ENCODE data around the gene PDE4D. TPM values are rescaled to one million over a fixed set of nuclear protein-coding genes. Genes with fewer than 3 reads are reported as not detected.

PDE4D gene
- total and polyA plus RNA-seq, 2 of the 4 experiments (the other 2 are of a cell fraction) = 1.4 to 7.9 TPM

DNA sequence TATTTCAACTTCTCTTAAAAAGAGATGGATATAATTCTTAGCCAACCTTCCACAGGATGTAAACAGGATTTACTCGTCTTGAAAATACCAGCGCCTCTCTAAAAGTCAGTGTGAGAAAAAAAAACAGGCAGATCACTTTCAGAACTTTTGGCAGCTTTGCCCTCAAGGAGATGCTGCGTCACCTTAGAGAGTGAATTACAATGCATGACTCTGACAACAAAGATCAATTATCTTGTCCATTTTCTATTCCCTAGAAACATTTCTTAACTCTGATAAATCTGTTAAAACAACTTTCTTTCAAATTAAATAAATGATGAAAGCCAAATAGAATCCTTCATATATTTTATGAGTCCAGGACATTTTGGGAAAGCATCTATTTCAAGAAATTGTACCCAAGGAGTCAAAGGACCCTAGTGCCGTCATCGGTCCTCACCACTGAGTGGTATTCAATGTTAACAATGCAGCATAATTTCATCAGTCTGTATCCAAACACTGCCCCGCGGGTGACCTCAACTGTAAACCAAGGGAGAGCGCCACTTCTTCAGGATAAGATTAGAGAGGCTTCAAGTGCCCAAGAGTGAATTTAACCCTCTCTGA lies 536.0 kb downstream of the PDE4D start:
- Histone ChIP-seq H4K91ac (ENCODE audit: insufficient read depth, low read depth, low read length) (no peak overlapping the region), H3K79me1 (ENCODE audit: low read depth in 1 of 2, low read length in 2 of 2) (no peaks in the 10 kb centered on the region), H3K36me3 (ENCODE audit: control insufficient read depth, insufficient read depth, low read length) (no peaks in the 10 kb centered on the region), H2AK5ac (ENCODE audit: low read depth, low read length) (no peak overlapping the region), H4K20me1 (ENCODE audit: insufficient read depth, low read length) (no peaks in the 10 kb centered on the region), H4K5ac (ENCODE audit: low read depth, low read length) (no peak overlapping the region), H3K27ac (ENCODE audit: insufficient read depth, low read length) (no peak overlapping the region), H3K4me2 (ENCODE audit: low read depth, low read length) (no peak overlapping the region), H2BK120ac (ENCODE audit: low read depth, low read length) (no peak overlapping the region; the same call in 1 of the 2 replicates), H3K9me3 (ENCODE audit: control insufficient read depth, insufficient read depth, low read length) (no peaks in the 10 kb centered on the region), H3K23ac (ENCODE audit: low read depth, low read length) (no peak overlapping the region), H2BK5ac (ENCODE audit: low read depth, low read length, poor library complexity, severe bottlenecking) (no peak overlapping the region), H2AK9ac (replicated peaks; ENCODE audit: low read depth, low read length, poor library complexity) (no peak overlapping the region), H3K4me3 (ENCODE audit: insufficient read depth, low read depth, low read length) (no peak overlapping the region), H2BK20ac (ENCODE audit: low read depth, low read length) (no peak overlapping the region), H3K18ac (ENCODE audit: low read depth, low read length) (no peak overlapping the region), H3K14ac (replicated peaks; ENCODE audit: low read depth, low read length) (no peak overlapping the region), H3K9me1 (ENCODE audit: insufficient read depth, low read length) (no peaks in the 10 kb centered on the region), H4K8ac (ENCODE audit: low read depth in 2 of 2, low read length in 2 of 2) (no peak overlapping the region), H3K56ac (ENCODE audit: extremely low read depth, insufficient read depth, low read length) (no peak overlapping the region), H3K9ac (ENCODE audit: low read depth, low read length) (no peak overlapping the region), H3K4ac (ENCODE audit: low read depth, low read length) (no peak overlapping the region), H2AFZ (replicated peaks; ENCODE audit: low read length, poor library complexity) (no peak overlapping the region), H2BK15ac (ENCODE audit: low read depth, low read length) (no peak overlapping the region), H3K4me1 (ENCODE audit: control insufficient read depth, insufficient read depth, low read length) (no peaks in the 10 kb centered on the region), H3K27me3 (ENCODE audit: control insufficient read depth, insufficient read depth, low read length) (no peaks in the 10 kb centered on the region; the same call in 1 of the 2 replicates)
- no TSS peak for BruUV-seq (replicated peaks)
- 83% methylated on average over 1 of the region's 8 CpGs; no CpG with 5 or more reads in 1 of the 2 experiments for WGBS, 2 experiments (ENCODE audit: extremely low coverage in 2 of 2, insufficient read length in 1 of 2)
- dilution Hi-C loops (cut with HindIII; ENCODE audit: low sequenced_read_pairs, unreplicated experiment) (loop anchor here (25.0 kb wide), 1 partner anchor 170 kb away; no protein-coding TSS in a partner anchor), in situ Hi-C loops (cut with MboI; ENCODE audit: low sequenced_read_pairs) (loop anchor here (25.0 kb wide), 1 partner anchor 470 kb away; no protein-coding TSS in a partner anchor), intact Hi-C loops (cut with micrococcal nuclease) (no loop called here)
- ChIA-PET POLR2A (ENCODE audit: unreplicated experiment) (no interaction called here), CTCF (interaction anchor here (2.6 kb wide), 1 partner anchor 10 kb away, joined by 11 read pairs; no protein-coding TSS in a partner anchor)
- DNase-seq = peak; percentile 8
- TF ChIP-seq BHLHE40 (IDR thresholded peaks at IDR 0.05; ENCODE audit: low read depth, low read length) (no peak), RFX5 (IDR thresholded peaks at IDR 0.05; ENCODE audit: low read depth, low read length) (no peak), NFE2L2 (IDR thresholded peaks at IDR 0.05; ENCODE audit: low read depth, low read length) (no peak), POLR2A (IDR thresholded peaks at IDR 0.05; ENCODE audit: low read depth, low read length) (no peak), SMC3 (IDR thresholded peaks at IDR 0.05; ENCODE audit: low read depth, low read length) (no peak), RCOR1 (IDR thresholded peaks at IDR 0.05; ENCODE audit: insufficient replicate concordance, low read length) (no peak), MXI1 (IDR thresholded peaks at IDR 0.05; ENCODE audit: borderline replicate concordance, low read depth, low read length) (no peak), CHD1 (IDR thresholded peaks at IDR 0.05; ENCODE audit: low read depth, low read length) (no peak), FOS (IDR thresholded peaks at IDR 0.05; ENCODE audit: low read depth, low read length) (no peak)
- TF ChIP-seq, protein P1, sequence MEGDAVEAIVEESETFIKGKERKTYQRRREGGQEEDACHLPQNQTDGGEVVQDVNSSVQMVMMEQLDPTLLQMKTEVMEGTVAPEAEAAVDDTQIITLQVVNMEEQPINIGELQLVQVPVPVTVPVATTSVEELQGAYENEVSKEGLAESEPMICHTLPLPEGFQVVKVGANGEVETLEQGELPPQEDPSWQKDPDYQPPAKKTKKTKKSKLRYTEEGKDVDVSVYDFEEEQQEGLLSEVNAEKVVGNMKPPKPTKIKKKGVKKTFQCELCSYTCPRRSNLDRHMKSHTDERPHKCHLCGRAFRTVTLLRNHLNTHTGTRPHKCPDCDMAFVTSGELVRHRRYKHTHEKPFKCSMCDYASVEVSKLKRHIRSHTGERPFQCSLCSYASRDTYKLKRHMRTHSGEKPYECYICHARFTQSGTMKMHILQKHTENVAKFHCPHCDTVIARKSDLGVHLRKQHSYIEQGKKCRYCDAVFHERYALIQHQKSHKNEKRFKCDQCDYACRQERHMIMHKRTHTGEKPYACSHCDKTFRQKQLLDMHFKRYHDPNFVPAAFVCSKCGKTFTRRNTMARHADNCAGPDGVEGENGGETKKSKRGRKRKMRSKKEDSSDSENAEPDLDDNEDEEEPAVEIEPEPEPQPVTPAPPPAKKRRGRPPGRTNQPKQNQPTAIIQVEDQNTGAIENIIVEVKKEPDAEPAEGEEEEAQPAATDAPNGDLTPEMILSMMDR (conservative IDR thresholded peaks at IDR 0.05; ENCODE audit: low read depth, low read length) = no peak
- TF ChIP-seq, protein P2, sequence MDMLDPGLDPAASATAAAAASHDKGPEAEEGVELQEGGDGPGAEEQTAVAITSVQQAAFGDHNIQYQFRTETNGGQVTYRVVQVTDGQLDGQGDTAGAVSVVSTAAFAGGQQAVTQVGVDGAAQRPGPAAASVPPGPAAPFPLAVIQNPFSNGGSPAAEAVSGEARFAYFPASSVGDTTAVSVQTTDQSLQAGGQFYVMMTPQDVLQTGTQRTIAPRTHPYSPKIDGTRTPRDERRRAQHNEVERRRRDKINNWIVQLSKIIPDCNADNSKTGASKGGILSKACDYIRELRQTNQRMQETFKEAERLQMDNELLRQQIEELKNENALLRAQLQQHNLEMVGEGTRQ (IDR thresholded peaks at IDR 0.05; ENCODE audit: low read depth, low read length) = no peak
- TF ChIP-seq, protein P3, sequence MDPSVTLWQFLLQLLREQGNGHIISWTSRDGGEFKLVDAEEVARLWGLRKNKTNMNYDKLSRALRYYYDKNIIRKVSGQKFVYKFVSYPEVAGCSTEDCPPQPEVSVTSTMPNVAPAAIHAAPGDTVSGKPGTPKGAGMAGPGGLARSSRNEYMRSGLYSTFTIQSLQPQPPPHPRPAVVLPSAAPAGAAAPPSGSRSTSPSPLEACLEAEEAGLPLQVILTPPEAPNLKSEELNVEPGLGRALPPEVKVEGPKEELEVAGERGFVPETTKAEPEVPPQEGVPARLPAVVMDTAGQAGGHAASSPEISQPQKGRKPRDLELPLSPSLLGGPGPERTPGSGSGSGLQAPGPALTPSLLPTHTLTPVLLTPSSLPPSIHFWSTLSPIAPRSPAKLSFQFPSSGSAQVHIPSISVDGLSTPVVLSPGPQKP (IDR thresholded peaks at IDR 0.05; ENCODE audit: borderline replicate concordance, low read depth, low read length) = no peak
- ATAC-seq (ENCODE audit: low read depth) = peak; percentile 44

Data from IMR-90 (cell line).